Tibial nerve (tissue), 4 donors: ENCODE data around the gene MAFG. TPM values are rescaled to one million over a fixed set of nuclear protein-coding genes. Genes with fewer than 3 reads are reported as not detected.

Source experiments
- DNase-seq, 2 donors: peaks; one replicate each; pipeline ENCODE4 v3.0.0-alpha.2; 2019; ENCODE audit warnings: low spot score in 2 of 2
- H3K27ac ChIP-seq, 4 donors: fragments of 200-600 bp; sonication (generic) in 3 of 4; one replicate each; pipeline ENCODE4 v1.5.1; 2017 to 2019; ENCODE audit warnings: mild to moderate bottlenecking in 1 of 4
- H3K27me3 ChIP-seq, 2 donors: fragments of 200-600 bp; sonication (generic) in 1 of 2; one replicate each; pipeline versions ENCODE4 v1.5.1 to v1.6.0; 2017 to 2019
- H3K36me3 ChIP-seq, 3 donors: fragments of 200-600 bp; sonication (generic); one replicate each; pipeline ENCODE4 v1.5.1; 2018 to 2019
- H3K4me1 ChIP-seq, 4 donors: fragments of 200-600 bp; sonication (generic) in 3 of 4; one replicate each; pipeline ENCODE4 v1.5.1; 2017 to 2019
- H3K4me3 ChIP-seq, 4 donors: fragments of 200-600 bp; sonication (generic) in 3 of 4; one replicate each; pipeline ENCODE4 v1.5.1; 2017 to 2019; ENCODE audit warnings: mild to moderate bottlenecking in 1 of 4, moderate library complexity in 1 of 4
- H3K9me3 ChIP-seq, 4 donors: fragments of 200-600 bp; sonication (generic) in 3 of 4; one replicate each; pipeline ENCODE4 v1.5.1; 2017 to 2019
- EP300 ChIP-seq, 2 donors: sonication (generic); formaldehyde crosslinking; IDR thresholded peaks; one replicate each; pipeline ENCODE4 v1.6.1; 2017; ENCODE audit warnings: antibody characterized with exemption in 2 of 2, mild to moderate bottlenecking in 1 of 2
- POLR2A ChIP-seq, 2 donors: fragments of 450-650 bp; IDR thresholded peaks; one replicate each; pipeline ENCODE4 v1.6.1; 2017; ENCODE audit warnings: antibody characterized with exemption in 2 of 2, mild to moderate bottlenecking in 2 of 2, moderate library complexity in 2 of 2
- WGBS, 2 donors: methylation state at CpG; one replicate each; pipeline ENCODE4 v1.1.5; 2018; 5-methylcytosine and 5-hydroxymethylcytosine counted together
- total RNA-seq, 4 donors: library from RNA; depleted of rRNA; stranded (reverse); fragments of >200 nt; gene quantifications; one replicate each; pipeline ENCODE4 v1.1.0, GENCODE V29; 2016
- TF ChIP-seq, protein P1 (sequence below), 5 experiments: fragments of 200-600 bp in 3 of 5; fragments of 450-650 bp in 2 of 5; sonication (generic) in 3 of 5; IDR thresholded peaks; one replicate each; pipeline ENCODE4 v1.5.1; 2016 to 2019; ENCODE audit warnings: antibody characterized with exemption in 5 of 5, mild to moderate bottlenecking in 3 of 5, moderate library complexity in 2 of 5

The MAFG gene
- total RNA-seq, 4 donors from 2014 or later = 17.9 to 25.5 (median 22.5) TPM

DNA sequence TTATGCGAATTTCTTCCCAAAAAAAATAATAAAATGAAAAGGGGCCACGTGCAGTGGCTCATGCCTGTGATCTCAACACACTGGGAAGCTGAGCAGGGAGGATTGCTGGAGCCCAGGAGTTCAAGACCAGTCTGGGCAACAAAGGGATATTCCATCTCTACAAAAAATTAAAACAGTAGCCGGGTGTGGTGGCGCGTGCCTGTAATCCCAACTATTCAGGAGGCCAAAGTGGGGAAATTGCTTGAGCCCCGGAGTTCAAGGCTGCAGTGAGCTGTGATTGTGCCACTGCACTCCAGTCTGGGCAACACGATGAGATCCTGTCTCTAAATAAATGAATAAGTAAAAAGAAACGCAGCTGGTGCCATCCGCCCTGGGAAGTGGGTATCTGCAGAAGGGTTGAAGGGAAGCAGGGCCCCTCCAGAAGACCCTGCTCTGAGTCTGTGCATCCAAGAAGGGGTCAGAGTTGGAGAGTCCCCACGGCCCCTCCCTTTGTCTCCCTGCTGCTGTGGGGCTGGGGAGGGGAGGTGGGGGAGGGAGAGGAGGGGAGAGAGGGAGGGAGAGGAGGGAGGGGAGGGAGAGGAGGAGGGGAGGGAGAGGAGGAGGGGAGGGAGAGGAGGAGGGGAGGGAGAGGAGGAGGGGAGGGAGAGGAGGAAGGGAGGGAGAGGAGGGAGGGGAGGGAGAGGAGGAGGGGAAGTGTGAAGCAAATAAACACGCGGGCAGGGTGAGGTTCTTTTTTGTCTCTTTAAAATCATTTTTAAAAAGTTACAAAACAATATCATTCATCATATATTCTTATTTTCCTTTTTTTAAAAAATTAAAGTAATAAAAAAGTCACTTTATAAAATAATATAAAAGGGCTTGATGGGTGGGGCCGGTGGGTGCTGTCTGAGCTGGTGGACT lies 24.5 kb upstream of the MAFG start:
- TF ChIP-seq EP300 (IDR thresholded peaks at IDR 0.05) = no peak
- TF ChIP-seq, protein P1, sequence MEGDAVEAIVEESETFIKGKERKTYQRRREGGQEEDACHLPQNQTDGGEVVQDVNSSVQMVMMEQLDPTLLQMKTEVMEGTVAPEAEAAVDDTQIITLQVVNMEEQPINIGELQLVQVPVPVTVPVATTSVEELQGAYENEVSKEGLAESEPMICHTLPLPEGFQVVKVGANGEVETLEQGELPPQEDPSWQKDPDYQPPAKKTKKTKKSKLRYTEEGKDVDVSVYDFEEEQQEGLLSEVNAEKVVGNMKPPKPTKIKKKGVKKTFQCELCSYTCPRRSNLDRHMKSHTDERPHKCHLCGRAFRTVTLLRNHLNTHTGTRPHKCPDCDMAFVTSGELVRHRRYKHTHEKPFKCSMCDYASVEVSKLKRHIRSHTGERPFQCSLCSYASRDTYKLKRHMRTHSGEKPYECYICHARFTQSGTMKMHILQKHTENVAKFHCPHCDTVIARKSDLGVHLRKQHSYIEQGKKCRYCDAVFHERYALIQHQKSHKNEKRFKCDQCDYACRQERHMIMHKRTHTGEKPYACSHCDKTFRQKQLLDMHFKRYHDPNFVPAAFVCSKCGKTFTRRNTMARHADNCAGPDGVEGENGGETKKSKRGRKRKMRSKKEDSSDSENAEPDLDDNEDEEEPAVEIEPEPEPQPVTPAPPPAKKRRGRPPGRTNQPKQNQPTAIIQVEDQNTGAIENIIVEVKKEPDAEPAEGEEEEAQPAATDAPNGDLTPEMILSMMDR (IDR thresholded peaks at IDR 0.05) = no peak
- TF ChIP-seq POLR2A (IDR thresholded peaks at IDR 0.05) = no peak
- 43 to 47% methylated on average over 12 to 13 of the region's 13 CpGs for WGBS, 2 donors
- Histone ChIP-seq H3K27me3 (peaks cover 0 to 49% of the 10 kb centered on the region in 2 donors), H3K9me3 (no peaks in the 10 kb centered on the region), H3K27ac (no peak overlapping the region), H3K4me3 (no peak overlapping the region), H3K36me3 (no peaks in the 10 kb centered on the region), H3K4me1 (no peaks in the 10 kb centered on the region)
- DNase-seq = no peak

GRCh38 chr17:81950501-81950900 lies 23.0 kb upstream of the MAFG start:
- Histone ChIP-seq H3K27ac (no peak overlapping the region), H3K27me3 (peaks cover 0 to 39% of the 10 kb centered on the region in 2 donors), H3K4me1 (no peaks in the 10 kb centered on the region), H3K9me3 (no peaks in the 10 kb centered on the region), H3K36me3 (no peaks in the 10 kb centered on the region), H3K4me3 (no peak overlapping the region)
- TF ChIP-seq, protein P1 (IDR thresholded peaks at IDR 0.05) = no peak
- no peak for TF ChIP-seq EP300 (IDR thresholded peaks at IDR 0.05)
- no peak for TF ChIP-seq POLR2A (IDR thresholded peaks at IDR 0.05)
- no peak for DNase-seq
- WGBS, 2 donors = 84 to 88% methylated on average over 15 of the region's 15 CpGs

- Histone ChIP-seq H3K9me3 (no peaks in the 10 kb centered on the region), H3K27ac (no peak overlapping the region), H3K27me3 (peaks cover 0 to 35% of the 10 kb centered on the region in 2 donors), H3K36me3 (no peaks in the 10 kb centered on the region), H3K4me1 (no peaks in the 10 kb centered on the region), H3K4me3 (no peak overlapping the region)
- DNase-seq = no peak
- TF ChIP-seq POLR2A (IDR thresholded peaks at IDR 0.05) (no peak), EP300 (IDR thresholded peaks at IDR 0.05) (no peak)
- TF ChIP-seq, protein P1 (IDR thresholded peaks at IDR 0.05) = no peak
- WGBS, 2 donors = 79 to 84% methylated on average over 16 to 17 of the region's 17 CpGs
Measured at GRCh38 chr17:81948635-81949378, 21.3 kb upstream of the MAFG start.

DNA sequence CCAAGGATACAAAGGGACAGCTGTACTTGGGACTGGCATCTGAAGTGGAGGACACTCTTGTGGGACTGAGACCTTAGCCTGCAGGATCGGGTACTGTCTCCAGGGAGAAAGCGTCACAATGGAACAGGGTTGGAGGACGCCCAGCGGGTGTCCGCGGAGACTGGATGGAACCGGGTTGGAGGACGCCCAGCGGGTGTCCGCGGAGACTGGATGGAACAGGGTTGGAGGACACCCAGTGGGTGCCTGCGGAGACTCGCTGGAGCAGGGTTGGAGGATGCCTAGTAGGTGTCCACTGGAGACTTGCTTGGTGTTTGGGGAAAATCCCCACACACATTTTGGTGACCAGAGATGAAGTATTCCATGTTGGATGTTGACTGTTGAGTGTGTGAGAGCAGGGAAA lies 19.7 kb upstream of the MAFG start, which contains the start of gene MYADML2:
MYADML2 (minus strand) TSS at position 45 of the 400 bp plus-strand sequence. CDS start 5,492 bp downstream, outside the sequence.
- H3K27ac ChIP-seq = no peak within 1 kb of the TSS
- H3K9me3 ChIP-seq = no peaks in the 10 kb centered on the region
- H3K4me1 ChIP-seq = no peaks in the 10 kb centered on the region
- 84 to 86% methylated on average over 13 of the region's 13 CpGs for WGBS, 2 donors
- no peak within 1 kb of the TSS for H3K4me3 ChIP-seq
- H3K27me3 ChIP-seq = peaks cover 0 to 37% of the 10 kb centered on the region in 2 donors
- DNase-seq = no peak
- H3K36me3 ChIP-seq = no peaks in the 10 kb centered on the region
- TF ChIP-seq POLR2A (IDR thresholded peaks at IDR 0.05) (no peak), EP300 (IDR thresholded peaks at IDR 0.05) (no peak)
- TF ChIP-seq, protein P1 (IDR thresholded peaks at IDR 0.05) = no peak
